Measurements from ENCODE around the gene VAV3. TPM values are rescaled to one million over a fixed set of nuclear protein-coding genes. Genes with fewer than 3 reads are reported as not detected.

The VAV3 gene
- total RNA-seq = under 0.01 TPM in 1 of 2 replicates, not detected in the other
- 0.02 TPM in 1 of 2 replicates, not detected in the other for polyA plus RNA-seq
- not detected in 2 replicates for polyA plus RNA-seq (2012)
- not detected in 2 replicates for polyA minus RNA-seq (ENCODE audit: low replicate concordance)

GRCh38 chr1:107965110-107965991 lies at the start of gene VAV3:
VAV3 (minus strand) TSS chr1:107965180; CDS start chr1:107964869, 311 bp downstream.
- TF ChIP-seq EZH2 (IDR thresholded peaks at IDR 0.05; ENCODE audit: low read length, missing control alignments) = peak; percentile 38
- TF ChIP-seq CTCF (conservative IDR thresholded peaks at IDR 0.05 in 1 of 2, IDR thresholded peaks at IDR 0.05 in 1 of 2; ENCODE audit: low read depth in 1 of 2, low read length in 2 of 2) = no peak
- no peaks in the 10 kb centered on the region for H3K79me2 ChIP-seq (ENCODE audit: control insufficient read depth, insufficient read depth, low read length)
- no peak within 1 kb of the TSS for H3K27ac ChIP-seq (ENCODE audit: insufficient read depth, low read length)
- no peak within 1 kb of the TSS for H3K9ac ChIP-seq (ENCODE audit: insufficient read depth, low read length)
- peak; percentile 60 to 61 for DNase-seq (ENCODE audit: low read depth in 2 of 2)
- H2AFZ ChIP-seq (ENCODE audit: low read length) = peak within 1 kb of the TSS; percentile 80
- no peaks in the 10 kb centered on the region for H3K36me3 ChIP-seq (ENCODE audit: control insufficient read depth, insufficient read depth, low read length)
- no peaks in the 10 kb centered on the region for H4K20me1 ChIP-seq (ENCODE audit: control insufficient read depth, extremely low read depth, insufficient read depth, low read length)
- H3K4me3 ChIP-seq (replicated peaks in 1 of 4; ENCODE audit: control extremely low read depth in 1 of 4, insufficient read depth in 1 of 4, low read depth in 3 of 4, low read length in 4 of 4) = peak within 1 kb of the TSS; percentile 37 to 66 (median 42)
- peaks cover 3% of the 10 kb centered on the region for H3K4me1 ChIP-seq (ENCODE audit: control insufficient read depth, extremely low read depth, insufficient read depth, low read length)
- peaks cover 17% of the 10 kb centered on the region for H3K27me3 ChIP-seq (ENCODE audit: control insufficient read depth, insufficient read depth, low read length)
- H3K4me2 ChIP-seq (ENCODE audit: extremely low read depth, insufficient read depth, low read length) = peak within 1 kb of the TSS; percentile 95
- no peaks in the 10 kb centered on the region for H3K9me3 ChIP-seq (ENCODE audit: control insufficient read depth, insufficient read depth, low read depth, low read length)

GRCh38 chr1:108012553-108012952 lies 47.6 kb upstream of the VAV3 start:
- peaks cover 4% of the 10 kb centered on the region for H3K4me1 ChIP-seq (ENCODE audit: control insufficient read depth, extremely low read depth, insufficient read depth, low read length)
- no peaks in the 10 kb centered on the region for H3K27me3 ChIP-seq (ENCODE audit: control insufficient read depth, insufficient read depth, low read length)
- H3K9me3 ChIP-seq (ENCODE audit: control insufficient read depth, insufficient read depth, low read depth, low read length) = no peaks in the 10 kb centered on the region
- H2AFZ ChIP-seq (ENCODE audit: low read length) = no peak overlapping the region
- H3K4me2 ChIP-seq (ENCODE audit: extremely low read depth, insufficient read depth, low read length) = no peak overlapping the region
- H4K20me1 ChIP-seq (ENCODE audit: control insufficient read depth, extremely low read depth, insufficient read depth, low read length) = no peaks in the 10 kb centered on the region
- H3K36me3 ChIP-seq (ENCODE audit: control insufficient read depth, insufficient read depth, low read length) = no peaks in the 10 kb centered on the region
- no peak overlapping the region for H3K27ac ChIP-seq (ENCODE audit: insufficient read depth, low read length)
- no peaks in the 10 kb centered on the region for H3K79me2 ChIP-seq (ENCODE audit: control insufficient read depth, insufficient read depth, low read length)
- H3K4me3 ChIP-seq (replicated peaks in 1 of 4; ENCODE audit: control extremely low read depth in 1 of 4, insufficient read depth in 1 of 4, low read depth in 3 of 4, low read length in 4 of 4) = no peak overlapping the region
- no peak for DNase-seq (ENCODE audit: low read depth in 2 of 2)
- H3K9ac ChIP-seq (ENCODE audit: insufficient read depth, low read length) = no peak overlapping the region
- TF ChIP-seq EZH2 (IDR thresholded peaks at IDR 0.05; ENCODE audit: low read length, missing control alignments) (no peak), CTCF (conservative IDR thresholded peaks at IDR 0.05 in 1 of 2, IDR thresholded peaks at IDR 0.05 in 1 of 2; ENCODE audit: low read depth in 1 of 2, low read length in 2 of 2) (no peak)

GRCh38 chr1:108011295-108011694 lies 46.3 kb upstream of the VAV3 start:
- no peak overlapping the region for H2AFZ ChIP-seq (ENCODE audit: low read length)
- H3K9me3 ChIP-seq (ENCODE audit: control insufficient read depth, insufficient read depth, low read depth, low read length) = no peaks in the 10 kb centered on the region
- DNase-seq (ENCODE audit: low read depth in 2 of 2) = no peak
- H3K9ac ChIP-seq (ENCODE audit: insufficient read depth, low read length) = no peak overlapping the region
- H3K36me3 ChIP-seq (ENCODE audit: control insufficient read depth, insufficient read depth, low read length) = no peaks in the 10 kb centered on the region
- no peaks in the 10 kb centered on the region for H4K20me1 ChIP-seq (ENCODE audit: control insufficient read depth, extremely low read depth, insufficient read depth, low read length)
- H3K4me2 ChIP-seq (ENCODE audit: extremely low read depth, insufficient read depth, low read length) = no peak overlapping the region
- no peaks in the 10 kb centered on the region for H3K79me2 ChIP-seq (ENCODE audit: control insufficient read depth, insufficient read depth, low read length)
- no peak overlapping the region for H3K4me3 ChIP-seq (replicated peaks in 1 of 4; ENCODE audit: control extremely low read depth in 1 of 4, insufficient read depth in 1 of 4, low read depth in 3 of 4, low read length in 4 of 4)
- peaks cover 4% of the 10 kb centered on the region for H3K4me1 ChIP-seq (ENCODE audit: control insufficient read depth, extremely low read depth, insufficient read depth, low read length)
- no peak overlapping the region for H3K27ac ChIP-seq (ENCODE audit: insufficient read depth, low read length)
- TF ChIP-seq EZH2 (IDR thresholded peaks at IDR 0.05; ENCODE audit: low read length, missing control alignments) = no peak
- no peak for TF ChIP-seq CTCF (conservative IDR thresholded peaks at IDR 0.05 in 1 of 2, IDR thresholded peaks at IDR 0.05 in 1 of 2; ENCODE audit: low read depth in 1 of 2, low read length in 2 of 2)
- no peaks in the 10 kb centered on the region for H3K27me3 ChIP-seq (ENCODE audit: control insufficient read depth, insufficient read depth, low read length)

All from fibroblast of lung (primary cell).